Testis (tissue), 3 donors: ENCODE data around the gene PLA1A. TPM values are rescaled to one million over a fixed set of nuclear protein-coding genes. Genes with fewer than 3 reads are reported as not detected.
A peak's percentile ranks its signal among the peaks of the same experiment; 100 is the strongest.

Source experiments
- DNase-seq: peaks from one replicate; pipeline ENCODE4 v3.0.0-alpha.2; 2019
- H3K27ac ChIP-seq, 2 donors: fragments of 200-600 bp; sonication (generic); one replicate each; pipeline ENCODE4 v1.5.1; 2019
- H3K27me3 ChIP-seq: fragments of 200-600 bp; sonication (generic); one replicate; pipeline ENCODE4 v1.5.1; 2019
- H3K36me3 ChIP-seq: fragments of 200-600 bp; sonication (generic); one replicate; pipeline ENCODE4 v1.5.1; 2017; ENCODE audit warnings: low read depth; ENCODE audit errors: missing control alignments
- H3K4me1 ChIP-seq: fragments of 200-600 bp; sonication (generic); one replicate; pipeline ENCODE4 v1.5.1; 2019
- H3K4me3 ChIP-seq, 2 donors: fragments of 200-600 bp; sonication (generic); one replicate each; pipeline ENCODE4 v1.5.1; 2017 to 2019
- H3K9me3 ChIP-seq: fragments of 200-600 bp; sonication (generic); one replicate; pipeline ENCODE4 v1.5.1; 2017
- CTCF ChIP-seq, 3 experiments: fragments of 450-650 bp in 2 of 3; fragments of 200-600 bp in 1 of 3; sonication (generic) in 1 of 3; IDR thresholded peaks; one replicate each; pipeline ENCODE4 v1.5.1; 2016 to 2019; ENCODE audit warnings: antibody characterized with exemption in 3 of 3, mild to moderate bottlenecking in 2 of 3, moderate library complexity in 1 of 3
- POLR2A ChIP-seq: fragments of 450-650 bp; IDR thresholded peaks from one replicate; pipeline ENCODE4 v1.6.1; 2017; ENCODE audit warnings: antibody characterized with exemption, mild to moderate bottlenecking, moderate library complexity
- WGBS, 2 donors: methylation state at CpG; one replicate each; pipeline ENCODE4 v1.1.5; 2018; 5-methylcytosine and 5-hydroxymethylcytosine counted together
- intact Hi-C: fragments of 100-400 bp; cut with DNase I; formaldehyde crosslinking; loops from one replicate; pipeline ENCODE4 v1.15.1; 2023; ENCODE audit warnings: low total_unique reads
- polyA plus RNA-seq: library from polyadenylated mRNA; stranded (reverse); fragments of 350-450 nt; fragmentation: Illumina TruSeq; extraction: RNeasy Lipid Tissue Mini Kit (QIAGEN cat#74804); gene quantifications from one replicate; pipeline ENCODE4 v1.2.3, GENCODE V29; 2014; ENCODE audit warnings: low read depth, low replicate concordance; ENCODE audit not compliant: insufficient read depth
- total RNA-seq, 2 donors: library from RNA; depleted of rRNA; stranded (reverse); fragments of >200 nt; gene quantifications; one replicate each; pipeline ENCODE4 v1.2.3, GENCODE V29; 2016

PLA1A gene
- total and polyA plus RNA-seq, 3 donors from 2014 or later, result 0.87 to 8.7 (median 2.7) TPM

- Histone ChIP-seq H3K9me3 (no peaks in the 10 kb centered on the region), H3K27me3 (no peaks in the 10 kb centered on the region), H3K4me3 (no peak overlapping the region), H3K36me3 (no peaks in the 10 kb centered on the region), H3K27ac (no peak overlapping the region), H3K4me1 (peaks cover 9% of the 10 kb centered on the region)
- DNase-seq, result no peak
- TF ChIP-seq CTCF (IDR thresholded peaks at IDR 0.05), result no peak
- no peak for TF ChIP-seq POLR2A
- intact Hi-C loops, result no loop called here
- 71 to 84% methylated on average over 1 of the region's 1 CpG for WGBS, 2 donors
These were observed 46.8 kb downstream of the PLA1A start for GRCh38 chr3:119644481-119644880.

- WGBS, 2 donors, result 33 to 74% methylated on average over 1 of the region's 1 CpG
- H3K27ac ChIP-seq, result no peak overlapping the region
- H3K4me1 ChIP-seq, result peaks cover 9% of the 10 kb centered on the region
- H3K4me3 ChIP-seq, result no peak overlapping the region
- H3K27me3 ChIP-seq, result no peaks in the 10 kb centered on the region
- DNase-seq, result no peak
- H3K36me3 ChIP-seq, result no peaks in the 10 kb centered on the region
- no peaks in the 10 kb centered on the region for H3K9me3 ChIP-seq
- intact Hi-C loops, result no loop called here
- TF ChIP-seq POLR2A, result no peak
- no peak for TF ChIP-seq CTCF (IDR thresholded peaks at IDR 0.05)
These were observed 48.1 kb downstream of the PLA1A start for GRCh38 chr3:119645813-119646212.

GRCh38 chr3:119647171-119647570, 49.5 kb downstream of the PLA1A start:
- Histone ChIP-seq H3K36me3 (no peaks in the 10 kb centered on the region), H3K27ac (peak overlapping the region in 1 of 2 donors; percentile 72), H3K27me3 (no peaks in the 10 kb centered on the region), H3K9me3 (no peaks in the 10 kb centered on the region), H3K4me1 (peaks cover 9% of the 10 kb centered on the region), H3K4me3 (no peak overlapping the region)
- intact Hi-C loops, result no loop called here
- no peak for TF ChIP-seq CTCF (IDR thresholded peaks at IDR 0.05)
- no peak for TF ChIP-seq POLR2A
- WGBS, 2 donors, result 71 to 91% methylated on average over 2 of the region's 2 CpGs
- DNase-seq, result no peak

GRCh38 chr3:119647843-119648575, 50.3 kb downstream of the PLA1A start:
- DNase-seq, result no peak
- Histone ChIP-seq H3K4me1 (peaks cover 9% of the 10 kb centered on the region), H3K27ac (peak overlapping the region; percentile 28 to 72), H3K27me3 (no peaks in the 10 kb centered on the region), H3K36me3 (no peaks in the 10 kb centered on the region), H3K9me3 (no peaks in the 10 kb centered on the region), H3K4me3 (no peak overlapping the region)
- TF ChIP-seq CTCF (IDR thresholded peaks at IDR 0.05) (no peak), POLR2A (no peak)
- intact Hi-C loops, result no loop called here
- 71% methylated on average over 12 of the region's 12 CpGs for WGBS, 2 donors

- intact Hi-C loops, result no loop called here
- WGBS, 2 donors, result 63 to 76% methylated on average over 3 of the region's 3 CpGs
- H3K27ac ChIP-seq, result no peak overlapping the region
- DNase-seq, result no peak
- H3K4me3 ChIP-seq, result no peak overlapping the region
- H3K36me3 ChIP-seq, result no peaks in the 10 kb centered on the region
- TF ChIP-seq POLR2A, result no peak
- TF ChIP-seq CTCF (IDR thresholded peaks at IDR 0.05), result no peak
- no peaks in the 10 kb centered on the region for H3K27me3 ChIP-seq
- peaks cover 9% of the 10 kb centered on the region for H3K4me1 ChIP-seq
- no peaks in the 10 kb centered on the region for H3K9me3 ChIP-seq
These were observed 52.1 kb downstream of the PLA1A start for GRCh38 chr3:119649761-119650160.
